ENCODE results near the gene CPNE7.

The CPNE7 gene

DNA sequence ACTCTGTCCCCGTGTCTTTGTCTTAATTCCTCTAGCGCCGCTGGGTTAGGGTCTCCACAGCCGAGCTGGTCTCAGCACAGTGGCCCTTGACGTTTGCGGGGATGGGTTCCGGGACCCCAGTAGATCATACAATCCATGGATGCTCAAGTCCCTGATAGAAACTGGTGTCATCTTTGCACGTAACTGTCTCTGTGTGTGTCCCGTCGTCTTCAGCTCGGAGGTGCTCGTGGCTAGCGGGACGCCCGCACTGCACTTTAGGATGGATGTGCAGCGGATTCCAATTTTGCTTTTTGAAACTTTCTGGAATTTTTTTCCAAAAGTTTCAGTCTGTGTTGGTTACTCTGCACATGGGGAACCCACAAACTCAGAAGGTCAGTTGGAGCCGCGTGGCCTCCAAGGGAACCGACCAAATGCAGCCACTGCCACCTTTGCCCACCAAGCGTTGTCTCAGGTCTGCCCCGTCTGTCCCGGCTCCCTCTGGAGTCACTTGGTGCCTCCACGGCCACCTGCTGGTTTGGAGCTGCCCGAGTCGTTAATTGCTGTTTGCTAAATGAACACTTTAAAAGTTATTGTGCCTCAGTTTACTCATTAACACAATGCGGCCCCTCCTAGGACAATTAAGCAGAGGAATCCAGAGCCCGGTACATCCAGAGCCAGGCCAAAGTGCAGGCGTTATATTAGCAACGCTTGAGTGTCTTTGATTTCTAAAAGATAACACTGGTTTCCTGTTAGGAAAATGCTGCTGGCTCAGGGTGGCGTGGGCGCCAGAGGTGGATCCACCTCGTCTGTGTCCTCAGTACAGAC lies 32.6 kb downstream of the CPNE7 start:
- DNase-seq = no peak

DNA sequence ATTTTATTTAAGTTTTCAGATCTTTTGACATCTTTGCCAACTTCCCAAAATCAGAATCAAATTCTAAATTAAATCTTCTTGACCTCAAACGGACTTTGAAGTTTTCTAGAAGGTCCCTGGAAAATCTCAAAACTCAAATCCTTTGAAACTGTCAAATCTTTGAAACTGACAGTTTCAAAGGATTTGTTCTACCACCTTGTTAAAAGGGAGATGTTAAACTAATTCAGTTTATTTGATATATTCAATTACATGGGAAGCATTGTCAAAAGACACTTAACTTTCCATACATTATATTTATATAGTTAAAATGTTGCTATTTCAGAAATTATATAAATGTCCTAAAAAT lies 34.5 kb downstream of the CPNE7 start:
- DNase-seq = no peak

DNA sequence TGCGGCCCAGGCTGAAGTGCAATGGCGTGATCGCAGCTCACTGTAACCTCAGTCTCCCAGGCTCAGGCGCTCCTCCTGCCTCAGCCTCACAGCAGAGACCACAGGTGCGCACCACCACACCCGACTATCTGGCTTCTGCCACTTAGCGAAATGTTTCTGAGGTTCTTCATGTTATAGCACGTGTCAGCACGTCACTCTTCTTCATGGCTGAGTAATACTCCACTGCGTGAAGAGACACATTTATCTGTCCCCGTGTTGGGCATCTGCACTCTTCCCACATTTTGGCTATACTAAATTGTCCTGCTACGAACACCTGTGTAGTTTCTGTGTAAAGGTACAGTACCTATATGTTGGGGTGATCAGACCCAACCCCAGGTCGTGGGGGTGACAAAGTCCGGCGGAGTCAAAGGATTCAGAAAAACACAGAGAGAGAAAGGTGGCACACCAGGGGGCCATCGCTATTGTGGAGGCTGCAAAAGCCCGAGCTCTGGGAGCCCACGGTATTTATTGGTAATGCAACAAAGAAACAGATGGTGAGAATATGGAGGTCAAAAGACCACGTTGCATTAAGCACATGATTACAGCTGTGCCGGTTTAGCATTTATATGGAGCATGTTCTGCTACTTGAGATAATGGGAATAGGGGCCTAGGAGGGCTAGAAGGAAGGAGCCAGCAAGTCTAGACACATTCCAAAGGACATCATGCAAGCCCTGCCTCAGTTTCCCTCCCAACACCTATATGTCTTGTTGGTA lies 37.0 kb downstream of the CPNE7 start:
- no peak for DNase-seq

DNA sequence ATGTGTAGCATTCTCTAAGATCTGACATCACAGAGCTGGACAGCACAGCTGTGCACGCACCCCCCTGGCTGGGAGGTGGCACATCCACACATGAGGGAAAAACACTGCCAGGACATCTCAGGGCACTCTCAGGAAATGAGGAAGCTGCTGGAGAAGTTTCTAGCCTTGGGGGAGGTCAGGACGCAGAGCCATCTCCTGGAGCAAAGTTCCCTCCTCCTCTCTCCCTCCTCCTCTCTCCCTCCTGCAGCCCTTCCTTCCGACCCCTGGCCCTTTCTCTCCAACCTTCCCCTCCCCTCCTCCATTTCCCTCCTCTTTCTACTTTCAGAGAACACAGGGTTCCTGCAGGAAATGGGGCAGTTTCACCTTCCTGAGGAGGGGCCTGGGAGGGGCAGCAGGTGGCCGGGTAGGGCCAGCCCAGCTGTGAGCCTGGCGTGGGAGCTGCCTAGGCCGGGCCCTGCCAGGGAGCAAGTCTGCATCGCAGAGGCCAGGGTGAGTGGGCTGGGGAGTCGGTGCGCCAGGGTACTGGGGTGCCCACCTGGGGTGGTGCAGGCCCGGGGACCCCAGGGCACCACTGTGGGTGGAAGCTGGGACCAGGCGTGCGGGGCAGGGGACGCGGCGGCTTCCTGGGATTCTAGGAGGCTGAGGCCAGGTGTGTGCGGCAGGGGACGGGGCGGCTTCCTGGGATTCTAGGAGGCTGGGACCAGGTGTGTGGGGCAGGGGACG lies 37.8 kb downstream of the CPNE7 start, which contains the start of gene DPEP1:
DPEP1 (plus strand) TSS at position 412 of the 723 bp plus-strand sequence. CDS start 16,769 bp downstream, outside the sequence.
- no peak for DNase-seq

DNA sequence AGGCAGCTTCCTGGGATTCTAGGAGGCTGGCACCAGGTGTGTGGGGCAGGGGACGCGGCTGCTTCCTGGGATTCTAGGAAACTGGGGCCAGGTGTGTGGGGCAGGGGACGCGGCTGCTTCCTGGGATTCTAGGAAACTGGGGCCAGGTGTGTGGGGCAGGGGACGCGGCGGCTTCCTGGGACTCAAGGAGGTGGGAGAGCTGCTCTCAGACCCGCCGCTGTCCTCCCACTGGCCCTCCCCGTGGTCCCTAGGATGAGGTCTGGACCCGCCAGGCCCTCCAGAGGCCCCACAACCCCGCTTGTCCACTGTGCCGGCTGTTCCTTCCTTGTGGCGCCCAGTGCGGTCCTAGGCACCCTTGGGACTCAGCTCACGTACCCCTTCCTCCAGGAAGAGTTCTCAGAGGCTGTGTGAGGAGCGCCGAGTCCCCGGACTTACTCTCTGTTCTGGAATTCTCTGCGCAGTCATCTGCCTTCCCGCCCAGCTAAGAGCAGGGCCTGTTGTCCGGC lies 38.4 kb downstream of the CPNE7 start:
- DNase-seq = no peak

DNA sequence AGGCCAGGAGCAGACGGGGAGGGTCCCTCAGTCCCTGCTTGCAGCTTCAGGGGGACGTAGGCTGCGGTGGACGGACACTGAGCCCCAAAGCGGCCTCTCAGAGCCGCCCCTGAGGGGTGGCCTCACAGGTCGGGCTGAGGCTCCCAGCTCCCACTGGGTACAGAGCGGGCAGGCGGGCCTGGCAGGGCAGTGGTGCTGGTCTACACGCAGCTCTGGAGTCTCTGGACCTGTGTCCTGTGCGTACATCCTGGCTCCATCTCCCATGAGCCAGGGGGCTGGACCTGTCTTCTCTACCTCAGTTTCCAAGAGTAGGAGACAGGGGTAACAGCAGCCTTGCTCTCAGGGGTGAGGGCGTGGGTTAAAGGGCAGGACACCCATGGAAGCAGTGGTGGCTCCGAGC lies 39.6 kb downstream of the CPNE7 start:
- no peak for DNase-seq

DNA sequence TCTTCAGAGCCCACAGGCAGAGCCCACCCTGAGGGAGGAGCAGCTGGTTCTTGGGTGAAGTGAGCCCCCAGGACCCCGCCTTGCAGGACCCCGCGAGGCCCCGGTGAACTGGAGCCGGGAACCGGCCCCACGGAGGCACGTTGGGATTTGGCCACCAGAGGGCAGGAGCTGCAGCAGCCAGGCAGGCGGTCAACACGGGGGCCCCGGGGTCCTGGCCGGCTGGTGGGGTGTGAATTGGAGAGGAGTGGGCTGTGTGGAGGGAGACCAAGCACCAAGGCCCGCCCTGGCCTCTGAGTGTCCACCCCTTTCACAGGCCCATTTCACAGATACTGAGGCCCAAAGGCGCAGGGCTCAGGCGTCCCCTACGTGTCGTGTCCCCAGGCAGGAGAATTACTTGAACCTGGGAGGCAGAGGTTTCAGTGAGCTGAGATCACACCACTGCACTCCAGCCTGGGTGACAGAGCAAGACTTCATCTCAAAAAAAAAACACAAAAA lies 40.1 kb downstream of the CPNE7 start:
- DNase-seq = no peak

DNA sequence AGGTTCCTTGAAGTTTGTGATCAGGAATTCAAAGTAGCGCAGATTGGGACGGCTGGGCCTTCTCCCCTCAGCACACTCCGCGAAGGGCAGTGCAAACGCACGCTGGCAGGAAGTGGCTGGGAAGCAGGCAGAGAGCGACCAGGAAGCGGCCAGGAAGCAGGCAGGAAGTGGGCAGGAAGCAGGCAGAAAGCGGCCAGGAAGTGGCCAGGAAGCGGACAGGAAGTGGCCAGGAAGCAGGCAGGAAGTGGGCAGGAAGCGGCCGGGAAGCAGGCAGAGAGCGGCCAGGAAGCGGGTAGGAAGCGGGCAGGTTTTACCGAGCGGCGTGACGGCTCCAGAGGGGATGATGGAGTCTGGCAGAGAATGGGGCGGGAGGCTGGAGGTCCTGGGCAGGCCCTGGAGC lies 41.1 kb downstream of the CPNE7 start:
- no peak for DNase-seq

DNA sequence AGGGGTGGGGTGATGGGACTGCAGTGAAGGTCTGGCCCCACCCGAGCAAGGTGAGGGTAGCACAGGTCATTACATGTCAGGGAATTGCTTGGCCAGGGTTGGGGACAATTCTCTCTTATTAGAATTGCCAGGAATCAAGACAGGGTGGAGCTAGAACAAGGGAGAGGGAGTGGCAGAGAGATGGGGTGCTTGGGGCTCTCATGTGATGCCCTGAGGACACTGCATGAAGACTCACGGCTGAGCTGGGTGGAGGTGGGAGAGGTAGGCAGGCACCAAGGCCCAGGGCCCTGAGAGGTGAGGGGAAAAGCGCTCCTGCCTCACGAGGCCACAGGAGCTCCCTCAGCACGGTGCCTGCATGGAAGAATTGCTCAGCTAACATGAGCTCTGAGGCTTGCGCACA lies 41.5 kb downstream of the CPNE7 start:
- DNase-seq = no peak

DNA sequence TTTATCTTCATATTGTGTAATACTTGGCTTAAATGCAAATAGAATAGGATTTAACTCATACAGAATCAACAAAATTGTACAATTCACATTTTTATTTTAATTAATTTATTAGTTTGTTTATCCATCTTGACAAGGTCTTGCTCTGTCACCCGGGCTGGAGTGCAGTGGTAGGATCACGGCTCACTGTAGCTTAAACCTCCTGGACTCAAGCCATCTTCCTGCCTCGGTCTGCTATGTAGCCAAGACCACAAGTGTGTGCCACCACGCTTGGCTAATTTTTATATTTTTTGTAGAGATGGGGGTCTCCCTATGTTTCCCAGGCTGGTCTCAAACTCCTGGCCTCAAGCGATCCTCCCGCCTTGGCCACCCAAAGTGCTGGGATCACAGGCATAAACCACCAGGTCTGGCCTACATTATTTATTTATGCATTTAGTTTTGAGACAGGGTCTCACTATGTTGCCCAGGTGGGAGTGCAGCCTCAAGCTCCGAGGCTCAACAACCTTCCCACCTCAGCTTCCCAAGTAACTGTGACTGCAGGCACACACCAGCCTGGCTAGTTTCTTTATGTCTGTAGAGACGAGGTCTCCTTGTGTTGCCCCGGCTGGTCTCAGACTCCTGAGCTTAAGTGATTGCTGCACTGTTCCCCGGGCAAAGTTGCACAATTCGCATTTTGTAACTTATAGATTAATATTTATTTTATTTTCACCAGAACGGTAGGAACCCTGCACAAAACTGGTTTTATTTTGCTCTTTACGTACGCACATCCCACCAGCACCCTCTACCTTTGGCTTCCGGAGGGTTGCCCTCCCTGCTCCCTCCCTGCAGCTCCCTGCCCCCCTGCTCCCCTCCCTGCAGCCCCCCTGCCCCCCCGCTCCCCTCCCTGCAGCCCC lies 42.8 kb downstream of the CPNE7 start:
- no peak for DNase-seq

DNA sequence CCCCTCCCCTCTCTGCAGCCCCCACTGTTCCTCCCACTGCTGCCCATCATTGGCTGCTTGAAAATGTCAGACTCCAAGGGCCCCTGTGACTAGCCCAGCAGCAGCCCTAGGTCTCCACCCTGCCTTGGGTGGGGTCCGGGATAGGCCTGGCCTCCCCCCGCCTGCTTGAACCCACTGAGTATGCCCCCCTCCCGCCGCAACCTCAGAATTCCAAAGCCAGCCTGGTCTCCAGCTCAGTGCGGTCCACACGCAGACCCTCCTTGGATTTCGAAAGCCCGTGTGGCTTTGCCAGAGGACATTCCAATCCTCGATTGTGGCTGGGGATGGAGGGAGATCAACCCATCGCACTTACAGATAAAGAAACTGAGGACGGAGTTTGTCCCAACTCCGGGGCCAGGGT lies 44.3 kb downstream of the CPNE7 start:
- no peak for DNase-seq

DNA sequence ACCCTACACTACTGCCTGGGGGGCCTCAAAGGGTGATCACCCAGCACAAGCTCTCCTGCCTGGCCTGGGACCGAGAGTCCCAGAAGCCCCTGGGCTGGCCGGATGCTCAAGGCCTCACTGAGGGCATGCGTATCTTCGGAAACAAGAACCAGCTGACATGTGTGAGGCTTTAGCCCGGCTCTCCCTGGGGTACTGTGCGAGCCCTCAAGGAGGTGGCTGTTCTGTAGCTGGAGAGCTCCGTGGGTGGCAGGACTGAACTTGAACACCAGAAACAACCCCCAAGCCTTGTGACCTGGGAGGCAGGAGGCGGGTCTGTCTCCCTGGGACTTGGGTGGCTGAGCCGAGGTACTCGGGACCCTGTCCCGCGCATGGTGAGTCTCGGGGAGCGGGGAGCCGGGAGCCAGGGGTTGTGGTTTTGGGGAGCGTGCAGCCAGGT lies 44.9 kb downstream of the CPNE7 start:
- no peak for DNase-seq

DNA sequence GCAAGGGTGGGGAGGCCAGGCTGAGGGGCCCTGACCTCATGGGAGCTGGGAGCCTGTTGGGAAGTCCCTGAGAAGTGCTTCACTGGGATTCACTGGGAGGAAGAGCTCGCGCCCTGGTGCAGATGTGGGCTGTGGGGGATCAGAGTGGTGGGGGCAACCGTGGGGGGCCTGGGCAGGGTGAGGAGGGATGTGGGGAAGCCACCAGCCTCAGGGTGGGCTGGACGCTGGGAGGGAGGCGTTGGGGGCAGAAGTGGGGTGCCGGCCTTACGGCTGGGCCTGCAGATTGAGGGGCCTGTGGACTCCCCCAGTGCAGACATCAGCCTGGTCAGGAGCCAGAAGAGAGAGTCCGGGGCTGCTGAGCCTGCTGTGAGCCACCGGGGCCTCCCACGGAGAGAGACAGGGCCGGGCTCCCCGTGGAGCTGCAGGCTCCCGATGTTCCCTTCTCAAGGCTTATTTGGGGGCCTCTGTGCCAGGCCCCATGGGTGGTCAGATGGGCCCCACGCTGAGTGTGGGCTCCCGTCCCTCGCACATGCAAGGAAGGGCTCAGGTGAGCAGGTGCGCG lies 45.7 kb downstream of the CPNE7 start:
- no peak for DNase-seq

DNA sequence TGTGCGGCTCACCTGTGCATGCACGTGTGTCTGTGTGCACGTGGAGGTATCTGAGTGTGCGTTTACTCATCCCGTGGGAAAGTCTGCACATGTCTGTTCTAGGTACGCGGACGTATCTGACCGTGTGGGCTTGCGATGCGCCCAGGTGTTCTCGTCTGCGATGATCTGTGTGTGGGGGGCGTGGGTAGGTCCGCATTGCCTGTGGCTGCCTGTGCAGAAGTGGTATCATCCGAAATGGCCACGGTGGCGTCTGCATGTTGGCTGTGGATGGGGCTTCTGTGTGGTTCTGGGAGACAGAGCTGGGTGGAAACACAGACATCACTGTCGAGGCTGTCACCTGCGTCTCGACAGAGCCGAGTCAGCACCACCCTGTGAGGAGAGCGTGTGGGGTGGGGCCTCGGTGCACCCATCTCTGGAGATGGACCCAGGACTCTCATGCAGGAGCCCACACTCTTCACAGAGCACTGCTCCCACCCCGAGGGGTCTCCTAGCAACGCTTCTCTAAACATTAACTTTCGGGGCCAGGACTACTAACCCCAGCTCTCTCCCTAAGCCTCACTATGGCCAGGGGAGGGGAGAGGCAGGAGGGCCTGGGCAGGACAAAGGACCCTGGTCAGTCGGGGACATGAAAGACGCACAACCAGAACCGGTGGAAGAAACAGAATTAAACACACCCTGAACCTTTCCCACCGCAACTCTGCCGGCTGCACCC lies 46.3 kb downstream of the CPNE7 start:
- no peak for DNase-seq

DNA sequence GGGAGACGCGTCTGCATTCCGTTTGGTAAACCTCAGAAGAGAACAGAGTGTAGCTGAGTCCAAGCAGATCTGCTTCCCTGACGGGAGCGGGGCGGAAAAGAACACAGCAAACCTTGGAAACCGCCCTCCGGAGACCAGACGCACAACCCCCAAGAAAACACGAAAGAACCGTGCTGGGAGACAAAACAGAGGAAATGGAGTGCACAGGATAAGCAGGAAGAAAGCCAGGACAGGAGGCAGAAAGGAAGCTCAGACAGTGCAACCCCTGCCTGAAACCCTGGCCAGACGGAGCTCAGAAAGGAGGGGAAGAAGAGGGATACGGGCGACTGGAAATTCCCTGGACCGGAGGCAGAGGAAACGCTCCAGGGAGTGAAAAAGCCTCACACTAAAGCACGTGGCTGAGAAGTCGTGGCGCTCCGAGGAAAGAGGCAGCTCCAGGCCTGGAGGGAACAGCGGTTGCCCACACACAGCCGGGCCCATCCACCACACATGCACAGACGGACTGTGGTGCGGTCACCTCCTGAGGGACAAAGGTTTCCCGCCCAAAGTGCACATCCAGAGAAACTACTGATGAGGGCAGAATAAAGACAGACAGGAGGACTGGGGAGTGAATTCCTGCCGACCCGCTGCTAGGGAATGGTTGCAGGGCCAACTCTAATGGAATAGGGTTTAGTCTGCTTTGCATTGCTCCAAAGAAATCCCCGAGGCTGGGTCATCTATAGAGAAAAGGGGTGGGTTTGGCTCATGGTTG lies 48.1 kb downstream of the CPNE7 start:
- DNase-seq = no peak

DNA sequence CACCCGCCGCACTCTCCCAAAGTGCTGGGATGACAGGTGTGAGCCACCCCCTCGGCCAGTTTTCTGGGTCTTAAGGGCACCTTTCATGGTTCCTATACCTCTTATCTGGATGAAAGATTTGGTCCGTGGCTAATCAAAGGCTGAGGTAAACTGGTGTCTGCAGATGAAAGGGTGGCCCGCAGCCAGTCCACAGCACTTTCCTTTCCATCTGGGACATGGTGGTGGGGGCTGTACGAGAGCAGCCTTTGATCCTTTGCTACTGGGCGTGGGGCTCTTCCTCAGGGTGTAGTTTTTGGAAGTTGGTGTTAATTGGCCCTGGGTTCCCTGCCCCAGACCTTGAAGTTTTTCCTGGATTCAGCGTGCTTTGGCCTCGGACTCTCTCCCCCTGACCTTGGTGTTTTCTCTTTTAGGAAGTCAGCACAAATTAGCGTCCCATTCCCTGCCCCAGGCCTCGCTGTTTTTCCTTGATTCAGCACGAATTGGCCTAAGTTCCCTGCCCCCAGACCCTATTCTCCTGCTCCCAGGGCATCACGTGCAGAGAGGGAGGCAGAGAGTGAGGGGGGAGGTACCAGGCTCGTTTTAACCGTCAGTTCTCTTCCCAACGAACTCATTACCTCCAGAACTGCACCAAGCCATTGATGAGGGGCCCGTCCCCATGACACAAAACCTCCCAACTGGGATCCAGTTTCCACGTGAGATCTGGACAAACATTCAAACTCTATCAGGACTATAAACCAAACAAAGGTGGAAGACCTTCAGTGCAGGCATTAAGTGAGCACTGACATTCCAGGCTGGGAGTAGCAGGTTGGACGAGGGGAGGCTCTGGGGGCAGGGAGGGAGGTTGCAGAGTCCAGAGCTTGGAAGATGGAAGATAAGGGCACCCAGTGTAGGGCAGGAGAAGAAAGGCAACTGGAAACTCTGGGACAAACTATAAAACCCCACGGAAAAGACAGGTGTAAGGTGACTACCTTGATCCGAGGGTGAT lies 49.5 kb downstream of the CPNE7 start:
- no peak for DNase-seq

DNA sequence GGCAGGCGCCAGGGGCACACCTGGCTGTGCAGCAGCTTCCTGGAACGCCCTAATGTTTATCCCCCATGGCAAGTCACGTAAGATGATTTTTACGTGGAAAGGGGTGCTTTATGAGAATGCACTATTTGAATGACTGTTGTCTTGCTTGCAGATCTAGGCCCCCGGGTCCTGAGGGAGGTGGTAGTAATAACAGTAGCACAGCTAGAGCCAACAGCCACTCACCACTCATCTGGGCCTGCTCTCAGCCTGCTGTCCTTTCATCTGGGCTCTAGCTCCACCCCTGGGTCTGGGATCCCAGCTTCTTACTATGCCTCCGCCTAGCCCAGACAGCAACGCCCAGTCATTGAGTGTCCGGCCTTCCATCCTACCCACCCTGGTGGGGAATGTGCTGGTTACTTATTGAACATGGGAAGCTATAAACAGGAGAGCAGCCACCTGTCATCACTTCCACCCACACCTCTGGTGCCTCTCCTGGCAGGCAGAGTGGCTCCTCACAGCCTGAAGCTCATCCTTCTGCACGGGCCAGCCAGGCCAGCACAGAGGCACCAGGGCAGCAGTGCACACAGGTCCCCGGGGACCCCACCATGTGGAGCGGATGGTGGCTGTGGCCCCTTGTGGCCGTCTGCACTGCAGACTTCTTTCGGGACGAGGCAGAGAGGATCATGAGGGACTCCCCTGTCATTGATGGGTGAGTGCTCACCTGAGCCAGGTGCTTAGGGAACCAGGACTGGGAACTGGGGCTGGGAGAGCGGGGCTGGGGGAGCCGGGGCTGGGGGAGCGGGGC lies 54.5 kb downstream of the CPNE7 start:
- DNase-seq = no peak

DNA sequence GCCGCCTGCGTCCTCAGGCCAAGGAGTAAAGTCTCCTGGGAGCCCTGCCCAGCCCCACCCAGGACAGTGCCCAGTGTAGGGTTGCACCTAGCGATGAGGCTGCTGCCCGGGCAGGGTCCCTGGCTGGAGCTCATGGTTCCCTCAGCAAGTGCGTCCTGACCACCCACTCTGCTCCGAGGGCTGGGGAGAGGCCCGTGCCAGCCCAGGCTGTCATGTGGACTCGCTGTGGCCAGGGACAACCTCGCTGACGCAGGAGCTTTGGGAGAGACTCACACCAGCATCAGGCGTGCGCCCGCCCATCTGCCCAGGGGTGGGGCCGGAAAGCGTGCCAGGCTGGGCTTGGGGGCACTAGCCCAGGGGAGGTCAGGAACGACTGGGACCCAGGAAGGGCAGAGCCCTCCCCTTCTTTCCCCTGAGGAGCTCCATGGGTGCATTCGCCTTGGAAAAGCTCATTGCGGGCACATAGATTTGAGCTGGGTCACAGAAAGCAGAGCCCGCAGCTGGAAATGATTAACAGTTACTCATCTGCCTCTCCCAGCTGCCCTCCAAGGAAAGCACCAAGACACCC lies 57.6 kb downstream of the CPNE7 start:
- DNase-seq = no peak

All from NCI-H1436 treated with DMSO at 0.1 percent for 48 hours (cell line).